ENCODE measurements around the gene CHN2.

CHN2 gene

GRCh38 chr7:29288181-29289091 lies 93.9 kb downstream of the CHN2 start:
- DNase-seq = no peak

DNA sequence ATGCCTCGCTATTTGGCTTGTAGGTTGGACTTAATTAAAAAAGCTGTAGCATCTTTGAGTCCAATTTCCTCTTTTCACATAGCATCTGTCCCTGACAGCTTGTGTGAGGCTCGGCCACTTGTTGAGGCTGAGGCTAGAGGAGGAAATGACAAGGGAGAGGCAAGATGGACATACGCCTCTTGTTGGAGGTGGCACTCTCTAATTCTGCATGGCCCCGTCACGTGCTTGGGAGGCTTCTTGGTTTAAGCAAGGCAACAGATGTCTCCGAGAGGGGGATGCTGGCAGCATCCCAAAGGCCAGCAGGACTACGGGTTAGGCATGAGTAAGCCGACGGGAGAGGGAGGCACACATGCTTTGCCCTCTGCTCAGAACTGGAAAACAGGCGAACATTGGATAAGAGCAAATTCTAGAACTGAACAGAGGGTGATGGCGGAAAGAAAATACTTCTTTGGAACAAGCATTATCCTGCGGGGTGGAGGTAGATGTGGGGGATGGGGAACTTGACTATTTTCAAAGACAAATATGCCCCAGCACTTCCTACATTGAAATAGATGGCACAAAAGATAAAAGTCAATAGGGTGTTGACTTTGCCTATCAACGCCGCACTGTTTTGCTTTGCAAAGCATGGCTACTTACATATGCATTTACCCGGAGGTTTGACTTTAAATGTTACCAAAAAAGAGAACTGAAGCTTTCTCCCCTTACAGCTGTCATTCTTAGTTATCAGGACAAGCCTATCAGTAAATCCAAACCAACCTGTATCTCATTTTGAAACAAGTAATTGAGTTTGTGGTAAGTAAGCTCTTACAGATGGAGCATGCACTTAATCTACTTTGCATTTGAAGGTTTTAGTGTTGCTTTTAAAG lies 94.8 kb downstream of the CHN2 start:
- DNase-seq = no peak

GRCh38 chr7:29290829-29291228 lies 96.3 kb downstream of the CHN2 start:
- no peak for DNase-seq

DNA sequence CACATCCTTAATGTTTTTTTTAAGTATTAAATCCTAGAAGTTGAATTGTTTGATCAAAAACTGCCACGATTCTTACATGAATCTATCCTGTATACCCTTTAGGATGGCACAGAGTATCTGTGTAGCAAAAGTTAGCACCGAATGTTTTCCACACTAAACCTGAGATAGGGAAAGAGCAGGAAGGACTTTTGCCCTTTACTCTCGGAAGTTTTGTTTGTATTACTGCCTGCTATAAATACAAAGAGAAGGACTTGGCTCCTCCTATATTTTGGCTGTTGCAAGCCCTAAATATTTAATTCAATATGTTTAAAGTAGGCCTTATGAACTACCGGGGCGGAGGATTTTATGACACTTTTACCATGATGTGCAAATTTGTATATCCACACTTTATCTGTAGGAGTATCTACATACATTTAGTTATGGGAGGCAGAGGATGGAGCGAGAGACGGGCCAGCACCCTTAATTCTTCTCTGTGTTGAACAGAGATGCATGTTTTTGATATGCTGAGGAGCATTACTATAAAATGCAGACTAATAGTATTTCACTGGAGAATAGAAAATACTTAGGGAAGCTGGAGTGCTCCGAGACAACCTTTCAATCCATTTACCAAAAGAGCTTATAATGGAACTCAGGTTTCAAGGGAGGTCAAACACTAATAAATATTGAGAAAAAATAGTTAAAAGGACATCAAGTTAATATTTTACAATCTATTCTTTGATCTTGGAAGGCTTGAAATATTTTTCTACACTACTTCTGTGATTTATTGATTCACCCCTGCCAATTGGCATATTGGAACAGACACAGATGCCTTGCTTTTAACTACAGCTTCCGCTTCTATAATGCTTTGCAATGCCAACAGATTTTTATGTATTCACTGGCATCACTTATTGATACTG lies 97.4 kb downstream of the CHN2 start:
- DNase-seq = no peak

DNA sequence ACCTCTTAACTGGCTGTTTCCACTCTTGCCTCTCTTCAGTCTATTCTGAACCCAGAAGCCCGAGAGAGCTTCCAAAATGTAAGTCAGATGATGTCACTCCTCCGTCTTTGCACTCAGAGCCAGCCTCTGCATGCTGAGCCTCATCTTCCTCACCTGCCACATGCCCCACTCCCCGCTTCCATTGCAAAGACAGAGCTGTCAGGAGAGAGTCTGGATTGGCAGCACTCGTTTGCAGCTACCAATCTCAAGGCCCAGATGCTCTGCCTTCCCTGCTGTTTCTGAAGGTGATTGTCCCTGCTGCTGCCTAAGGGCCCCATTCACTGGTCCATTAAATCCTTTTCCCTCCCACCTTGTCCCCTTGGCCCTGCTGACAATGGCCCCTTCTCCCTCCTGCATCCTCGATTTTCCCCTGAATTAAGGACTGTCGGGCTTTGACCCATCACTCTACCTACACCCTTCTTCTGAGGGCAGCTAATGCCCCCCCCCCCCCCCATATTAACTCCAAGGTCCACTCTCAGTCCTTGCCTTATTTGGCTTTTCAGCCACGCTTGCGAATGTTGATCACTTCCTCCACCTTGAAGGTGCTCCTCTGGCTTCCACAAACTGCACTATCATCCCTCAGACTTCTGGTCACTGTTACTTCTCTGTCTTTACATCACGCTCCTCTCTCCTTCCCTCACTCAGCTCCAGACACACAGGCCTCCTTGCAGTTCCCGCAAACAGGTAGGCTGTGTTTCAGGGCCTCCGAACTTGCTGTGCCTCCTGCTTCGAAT lies 98.5 kb downstream of the CHN2 start:
- DNase-seq = no peak

- no peak for DNase-seq
These were observed 101.8 kb downstream of the CHN2 start for GRCh38 chr7:29296421-29296820.

- DNase-seq = no peak
These were observed 102.8 kb downstream of the CHN2 start for GRCh38 chr7:29297194-29297890.

DNA sequence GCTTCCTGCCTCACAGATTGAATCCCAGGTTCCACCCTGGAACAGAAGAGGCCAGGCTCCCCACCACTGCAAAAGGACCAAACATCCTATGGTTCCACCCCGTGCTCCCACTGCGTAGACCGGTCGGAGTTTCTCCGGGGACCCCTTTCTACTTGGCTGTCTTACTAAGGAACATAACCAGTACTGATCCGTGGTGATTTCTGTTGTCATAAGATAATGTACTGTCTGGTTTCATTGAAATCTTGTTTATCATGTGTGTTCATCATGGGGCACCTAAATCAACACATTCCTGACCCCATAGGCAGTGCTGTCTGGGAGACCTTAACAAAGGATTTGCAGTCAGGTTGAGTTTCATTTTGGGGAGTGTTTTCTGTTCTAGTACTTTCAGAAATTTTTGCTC lies 104.5 kb downstream of the CHN2 start:
- DNase-seq = no peak

DNA sequence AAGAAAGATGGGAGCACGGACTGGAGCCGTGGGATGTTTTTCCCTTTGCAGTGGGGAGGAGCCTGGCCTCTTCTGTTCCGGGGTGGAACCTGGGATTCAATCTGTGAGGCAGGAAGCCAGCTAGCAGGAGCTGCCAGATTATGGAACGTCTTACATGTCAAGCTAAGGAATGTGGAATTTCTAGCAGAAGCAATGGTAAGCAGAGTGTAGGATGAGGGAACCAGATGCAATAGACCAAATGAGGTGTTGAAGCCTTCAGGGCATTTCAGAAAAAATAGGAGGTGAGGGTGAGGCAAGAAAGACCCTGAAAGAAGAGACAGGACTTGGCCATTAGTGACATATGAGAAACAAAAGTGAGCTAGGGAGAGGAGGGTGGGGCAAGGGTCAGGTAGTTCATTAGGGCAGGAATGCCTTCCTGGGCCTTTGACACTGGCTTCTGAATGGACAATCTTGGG lies 105.5 kb downstream of the CHN2 start:
- no peak for DNase-seq

- DNase-seq = no peak
These were observed 106.1 kb downstream of the CHN2 start for GRCh38 chr7:29300649-29301048.

GRCh38 chr7:29302666-29303395 lies 108.3 kb downstream of the CHN2 start:
- DNase-seq = no peak

DNA sequence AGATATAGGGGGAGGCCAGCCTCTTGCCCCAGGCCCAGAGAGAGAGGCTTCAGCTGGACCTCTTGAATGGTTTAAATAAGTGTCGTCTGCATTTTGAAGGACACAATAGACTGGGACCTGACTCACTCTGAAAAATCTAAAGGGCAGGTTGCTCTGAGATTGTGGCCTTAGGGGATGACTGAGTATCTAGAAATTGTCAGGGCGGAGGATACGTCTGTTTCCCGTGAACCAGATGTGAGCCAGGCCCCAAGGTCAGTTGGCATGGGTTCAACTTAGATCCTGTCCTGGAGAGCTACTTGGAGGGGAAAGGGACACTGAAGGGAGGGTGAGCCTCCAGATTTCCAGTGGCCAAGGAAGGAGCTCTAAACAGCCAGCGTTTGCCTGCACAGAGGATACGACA lies 110.2 kb downstream of the CHN2 start:
- no peak for DNase-seq

DNA sequence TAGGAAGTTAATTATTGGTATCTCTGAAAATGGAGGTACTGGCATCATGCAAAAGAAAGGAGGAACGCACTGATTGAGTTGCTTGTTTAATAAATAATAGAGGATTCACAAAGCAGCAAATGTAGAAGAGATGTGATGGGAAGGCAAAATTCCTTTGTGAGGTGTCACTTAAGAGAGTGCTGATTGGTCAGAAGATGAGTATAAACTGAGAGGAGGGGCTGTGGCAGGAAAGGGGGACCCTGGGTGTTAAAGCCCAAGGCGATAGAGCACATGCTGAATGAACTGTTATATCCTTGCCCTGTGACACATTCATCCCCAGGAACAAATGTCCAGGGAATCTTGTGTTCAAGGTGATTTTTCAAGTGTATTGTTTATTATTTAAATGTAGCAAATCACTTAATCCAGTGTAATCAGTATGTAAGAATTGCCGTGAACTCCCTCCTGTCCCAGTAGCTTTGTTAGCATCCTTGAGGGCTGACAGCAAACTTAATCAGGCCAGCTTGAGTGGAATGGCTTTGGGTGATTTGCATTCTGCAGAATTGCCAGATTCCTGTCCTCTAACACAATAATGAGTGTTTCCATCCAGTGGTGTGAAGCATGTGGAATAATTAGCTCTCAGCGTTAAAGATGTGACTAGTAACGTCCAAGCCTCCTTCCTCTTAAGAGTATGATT lies 111.9 kb downstream of the CHN2 start:
- no peak for DNase-seq

DNA sequence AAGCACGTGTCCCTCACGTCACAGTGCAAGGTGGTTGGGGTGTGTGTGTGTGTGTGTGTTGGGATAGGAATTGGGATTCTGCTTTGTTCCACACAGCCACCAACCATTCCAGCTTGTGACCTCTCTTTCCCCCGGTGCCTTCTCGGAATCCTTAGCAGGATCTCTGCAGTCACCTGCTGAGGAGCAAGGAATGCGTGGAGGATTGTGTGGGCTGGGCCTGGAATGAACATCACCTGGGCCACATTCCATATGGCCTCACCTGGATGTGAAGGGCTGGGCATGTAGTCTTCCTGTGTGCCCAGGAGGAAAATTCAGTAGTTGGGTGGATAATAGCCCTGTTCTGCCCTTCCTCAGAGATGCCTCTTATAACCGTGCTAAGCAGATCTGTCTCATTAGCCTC lies 113.8 kb downstream of the CHN2 start:
- no peak for DNase-seq

- no peak for DNase-seq
These were observed 114.7 kb downstream of the CHN2 start for GRCh38 chr7:29309041-29309854.

DNA sequence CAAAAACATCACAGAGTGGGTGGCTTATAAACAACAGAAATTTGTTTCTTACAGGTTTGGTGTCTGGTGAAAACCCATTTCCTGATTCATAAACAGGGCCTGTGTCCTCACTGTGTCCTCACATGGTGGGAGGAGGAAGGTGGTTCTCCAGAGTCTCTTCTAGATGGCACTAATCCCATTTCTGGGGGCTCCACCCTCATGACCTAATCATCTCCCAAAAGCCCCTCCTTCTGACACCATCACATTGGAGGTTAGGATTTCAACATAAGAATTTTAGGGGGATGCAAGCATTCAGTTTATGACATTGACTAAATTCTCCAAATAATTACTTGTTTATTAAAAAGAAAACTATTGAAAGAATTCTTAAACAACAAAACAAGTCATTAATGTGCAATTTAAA lies 116.0 kb downstream of the CHN2 start:
- DNase-seq = no peak

DNA sequence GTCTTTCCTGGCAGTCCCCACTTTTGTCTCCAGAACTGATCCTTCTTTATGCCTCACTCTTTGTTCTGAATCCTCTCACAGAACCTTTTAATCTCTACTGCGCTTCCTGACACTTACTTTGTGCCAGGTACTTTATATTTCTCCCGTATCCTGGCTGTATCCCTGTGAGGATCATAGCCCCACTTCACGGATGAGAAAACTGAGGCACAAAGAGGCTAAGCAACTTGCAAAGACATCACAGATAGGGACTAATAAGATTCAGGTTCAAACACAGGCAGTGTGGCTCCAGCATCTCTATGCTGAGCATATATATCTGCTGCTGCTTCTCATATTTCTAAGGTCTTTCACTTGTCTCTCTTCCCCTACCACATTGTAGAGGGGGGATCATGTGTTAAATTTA lies 116.7 kb downstream of the CHN2 start:
- DNase-seq = no peak

GRCh38 chr7:29314148-29314547 lies 119.6 kb downstream of the CHN2 start:
- DNase-seq = no peak
